Subcutaneous adipose tissue (tissue), 4 donors: ENCODE data around the gene NUP50. TPM values are rescaled to one million over a fixed set of nuclear protein-coding genes. Genes with fewer than 3 reads are reported as not detected.

Experiments
- CTCF ChIP-seq: fragments of 450-650 bp; IDR thresholded peaks from one replicate; pipeline ENCODE4 v1.5.1; 2016; ENCODE audit warnings: low read depth, mild to moderate bottlenecking, control low read depth, antibody characterized with exemption, moderate library complexity
- total RNA-seq, 4 donors: library from RNA; depleted of rRNA; stranded (reverse); fragments of >200 nt; gene quantifications; one replicate each; pipeline ENCODE4 v1.1.0, GENCODE V29; 2016

The NUP50 gene
- total RNA-seq, 4 donors from 2014 or later, result 39.6 to 58.0 (median 50.2) TPM

- no peak for TF ChIP-seq CTCF
Observed at GRCh38 chr22:45196308-45196707, 32.6 kb downstream of the NUP50 start.

GRCh38 chr22:45196926-45197605 lies 33.3 kb downstream of the NUP50 start:
- no peak for TF ChIP-seq CTCF

GRCh38 chr22:45197606-45198462 lies 34.1 kb downstream of the NUP50 start:
- TF ChIP-seq CTCF, result no peak

GRCh38 chr22:45198463-45198795 lies 34.7 kb downstream of the NUP50 start:
- no peak for TF ChIP-seq CTCF

GRCh38 chr22:45199723-45200122 lies 36.0 kb downstream of the NUP50 start:
- no peak for TF ChIP-seq CTCF

- no peak for TF ChIP-seq CTCF
Observed at GRCh38 chr22:45200230-45200629, 36.5 kb downstream of the NUP50 start.

GRCh38 chr22:45200860-45201511 lies 37.3 kb downstream of the NUP50 start:
- no peak for TF ChIP-seq CTCF
